Measurements from ENCODE around the gene CTH.
"Not testable (repeated sequence)": the region's sequence is repeated elsewhere in the genome, so short reads cannot be mapped to it uniquely, and the experiment has no call there.

The CTH gene

GRCh38 chr1:70459496-70460225 is 48.6 kb downstream of the CTH start:
- DNase-seq, result peak; percentile 55

- not testable (repeated sequence) for DNase-seq
Measured at GRCh38 chr1:70460740-70461713, 50.0 kb downstream of the CTH start.

- DNase-seq, result no peak
Measured at GRCh38 chr1:70462611-70463010, 51.5 kb downstream of the CTH start.

GRCh38 chr1:70465911-70466310 is 54.8 kb downstream of the CTH start:
- DNase-seq, result no peak

DNA sequence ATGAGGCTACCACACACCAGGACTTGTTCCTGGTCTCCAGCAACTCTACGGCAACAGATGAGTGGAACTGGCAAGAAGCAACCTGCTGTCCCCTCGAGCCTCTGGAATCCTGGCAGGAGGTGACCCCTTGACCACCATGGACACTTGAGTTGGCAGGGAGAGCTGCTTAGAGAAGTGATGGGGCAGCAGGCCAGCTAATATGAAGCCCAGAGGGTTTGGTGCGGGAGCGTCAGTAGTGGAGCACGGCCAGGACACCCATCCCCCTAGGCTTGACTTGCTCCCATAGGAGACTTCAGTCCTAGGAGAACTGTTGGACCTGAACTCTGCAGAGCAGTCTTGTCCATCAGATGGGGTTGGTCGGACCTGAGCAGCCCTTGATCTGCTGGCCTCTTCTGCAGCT is 56.5 kb downstream of the CTH start:
- no peak for DNase-seq

DNA sequence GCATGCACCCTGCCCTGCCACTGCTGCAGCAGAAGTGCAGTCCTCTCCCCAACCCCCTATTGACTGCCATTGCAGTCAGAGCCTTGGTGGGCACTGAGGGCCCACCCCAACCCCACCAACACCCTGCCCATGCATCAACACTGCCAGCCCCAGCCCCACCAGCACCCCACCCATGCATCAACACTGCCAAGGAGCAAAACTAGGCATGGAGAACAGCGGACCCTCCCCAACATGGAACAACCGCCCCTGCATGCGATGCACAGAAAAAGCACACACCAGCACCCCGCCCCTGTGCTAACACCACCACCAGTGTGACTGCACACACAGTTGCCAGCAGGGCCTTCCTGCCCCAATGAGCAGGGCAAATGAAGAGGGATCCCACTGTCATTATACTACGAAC is 57.1 kb downstream of the CTH start:
- DNase-seq, result no peak

- not testable (repeated sequence) for DNase-seq
Measured at GRCh38 chr1:70469184-70469583, 58.1 kb downstream of the CTH start.

DNA sequence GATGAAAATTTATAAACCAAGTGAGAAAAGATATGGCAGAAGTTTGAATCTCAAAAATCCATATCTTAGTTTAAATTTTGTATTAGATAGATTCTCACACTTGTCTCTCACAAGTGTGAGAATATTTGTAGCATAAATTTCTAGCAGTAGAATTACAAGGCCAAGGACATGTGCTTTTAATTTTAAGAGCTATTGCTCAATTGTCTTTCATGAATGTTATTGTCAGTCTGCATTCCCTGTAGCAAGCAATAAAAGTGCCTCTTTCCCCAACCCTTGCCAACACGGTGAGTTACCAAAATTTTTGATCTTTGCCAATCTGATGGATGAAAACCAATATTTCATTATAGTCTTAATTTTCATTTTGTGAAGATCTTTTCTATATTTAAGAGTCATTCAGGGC is 64.0 kb downstream of the CTH start:
- DNase-seq, result peak; percentile 34

- DNase-seq, result no peak
Measured at GRCh38 chr1:70477090-70477489, 66.0 kb downstream of the CTH start.

- DNase-seq, result not testable (repeated sequence)
Measured at GRCh38 chr1:70477905-70478304, 66.8 kb downstream of the CTH start.

GRCh38 chr1:70483342-70483741 is 72.3 kb downstream of the CTH start:
- DNase-seq, result peak; percentile 8

GRCh38 chr1:70485624-70486023 is 74.6 kb downstream of the CTH start:
- no peak for DNase-seq

GRCh38 chr1:70486676-70487458 is 75.8 kb downstream of the CTH start:
- DNase-seq, result peak; percentile 95

- no peak for DNase-seq
Measured at GRCh38 chr1:70487459-70487815, 76.4 kb downstream of the CTH start.

- peak; percentile 44 for DNase-seq
Measured at GRCh38 chr1:70487910-70488665, 77.0 kb downstream of the CTH start.

Data from fibroblast of upper back skin (primary cell).